ENCODE results near the gene FRAS1.
"Not testable (repeated sequence)": the region's sequence is repeated elsewhere in the genome, so short reads cannot be mapped to it uniquely, and the experiment has no call there.

The FRAS1 gene

GRCh38 chr4:78480286-78480685, 423.2 kb downstream of the FRAS1 start:
- no peak for FAIRE-seq
- no peak for DNase-seq (ENCODE audit: insufficient read length, low spot score)

GRCh38 chr4:78481180-78481579, 424.1 kb downstream of the FRAS1 start:
- no peak for FAIRE-seq
- DNase-seq (ENCODE audit: insufficient read length, low spot score) = no peak

GRCh38 chr4:78482281-78482680, 425.2 kb downstream of the FRAS1 start:
- DNase-seq (ENCODE audit: insufficient read length, low spot score) (no peak), FAIRE-seq (no peak)

GRCh38 chr4:78483811-78484210, 426.7 kb downstream of the FRAS1 start:
- DNase-seq (ENCODE audit: insufficient read length, low spot score) = no peak
- no peak for FAIRE-seq

GRCh38 chr4:78484574-78484973, 427.5 kb downstream of the FRAS1 start:
- DNase-seq (ENCODE audit: insufficient read length, low spot score) (no peak), FAIRE-seq (no peak)

GRCh38 chr4:78493731-78494130, 436.6 kb downstream of the FRAS1 start:
- DNase-seq (ENCODE audit: insufficient read length, low spot score) = no peak
- no peak for FAIRE-seq

GRCh38 chr4:78496021-78496643, 439.0 kb downstream of the FRAS1 start:
- DNase-seq (ENCODE audit: insufficient read length, low spot score) (no peak), FAIRE-seq (no peak)

- not testable (repeated sequence) for DNase-seq (ENCODE audit: insufficient read length, low spot score); FAIRE-seq
Measured at GRCh38 chr4:78506260-78506659, 449.1 kb downstream of the FRAS1 start.

- FAIRE-seq (no peak), DNase-seq (ENCODE audit: insufficient read length, low spot score) (no peak)
Measured at GRCh38 chr4:78509043-78509442, 451.9 kb downstream of the FRAS1 start.

- DNase-seq (ENCODE audit: insufficient read length, low spot score) (no peak), FAIRE-seq (no peak)
Measured at GRCh38 chr4:78510108-78510507, 453.0 kb downstream of the FRAS1 start.

GRCh38 chr4:78510681-78511080, 453.6 kb downstream of the FRAS1 start:
- no peak for DNase-seq (ENCODE audit: insufficient read length, low spot score)
- no peak for FAIRE-seq

- no peak for DNase-seq (ENCODE audit: insufficient read length, low spot score)
- FAIRE-seq = no peak
Measured at GRCh38 chr4:78512357-78512920, 455.3 kb downstream of the FRAS1 start.

- DNase-seq (ENCODE audit: insufficient read length, low spot score) = no peak
- FAIRE-seq = no peak
Measured at GRCh38 chr4:78513411-78513975, 456.4 kb downstream of the FRAS1 start.

GRCh38 chr4:78517050-78517652, 460.0 kb downstream of the FRAS1 start:
- DNase-seq (ENCODE audit: insufficient read length, low spot score) (peak; percentile 11), FAIRE-seq (no peak)

- no peak for DNase-seq (ENCODE audit: insufficient read length, low spot score)
Measured at GRCh38 chr4:78518561-78518960, 461.4 kb downstream of the FRAS1 start.

GRCh38 chr4:78519962-78520361, 462.8 kb downstream of the FRAS1 start:
- no peak for FAIRE-seq
- DNase-seq (ENCODE audit: insufficient read length, low spot score) = no peak

More at GRCh38 chr4:78518561-78518960, 461.4 kb downstream of the FRAS1 start:
- FAIRE-seq = no peak

GRCh38 chr4:78520808-78521226, 463.7 kb downstream of the FRAS1 start:
- FAIRE-seq (no peak), DNase-seq (ENCODE audit: insufficient read length, low spot score) (no peak)

- FAIRE-seq (no peak), DNase-seq (ENCODE audit: insufficient read length, low spot score) (no peak)
Measured at GRCh38 chr4:78524009-78524408, 466.9 kb downstream of the FRAS1 start.

GRCh38 chr4:78525559-78525958, 468.4 kb downstream of the FRAS1 start:
- FAIRE-seq (no peak), DNase-seq (ENCODE audit: insufficient read length, low spot score) (no peak)

- no peak for DNase-seq (ENCODE audit: insufficient read length, low spot score)
- FAIRE-seq = no peak
Measured at GRCh38 chr4:78527103-78527502, 470.0 kb downstream of the FRAS1 start.

- FAIRE-seq (no peak), DNase-seq (ENCODE audit: insufficient read length, low spot score) (no peak)
Measured at GRCh38 chr4:78527555-78527954, 470.4 kb downstream of the FRAS1 start.

GRCh38 chr4:78528327-78528726, 471.2 kb downstream of the FRAS1 start:
- no peak for FAIRE-seq

More at GRCh38 chr4:78528327-78528726, 471.2 kb downstream of the FRAS1 start:
- no peak for DNase-seq (ENCODE audit: insufficient read length, low spot score)

All from HTR-8/SVneo (cell line).